HepG2 (cell line): ENCODE measurements around the gene MTMR10. TPM values are rescaled to one million over a fixed set of nuclear protein-coding genes. Genes with fewer than 3 reads are reported as not detected.
A peak's percentile ranks its signal among the peaks of the same experiment; 100 is the strongest.

Experiments
- BORCS8-MEF2B ChIP-seq: sonication (generic); formaldehyde crosslinking; IDR thresholded peaks from 2 replicates; pipeline ENCODE4 v1.8.0; 2022; ENCODE audit warnings: mild to moderate bottlenecking, missing genetic modification reagents
- FOXM1 ChIP-seq: sonication (generic); formaldehyde crosslinking; IDR thresholded peaks from 2 replicates; pipeline ENCODE4 v1.5.0; 2020; ENCODE audit warnings: missing genetic modification reagents
- HNF4A ChIP-seq: sonication (generic); formaldehyde crosslinking; IDR thresholded peaks from 2 replicates; pipeline ENCODE4 v1.4.0; 2020; ENCODE audit warnings: missing genetic modification reagents
- LCORL ChIP-seq, 2 experiments: fragments of 450-650 bp in 1 of 2; sonication (generic) in 1 of 2; formaldehyde crosslinking in 1 of 2; IDR thresholded peaks; 2 replicates each; pipeline versions ENCODE4 v1.5.0 to v1.6.1; 2017 to 2020; ENCODE audit warnings: antibody characterized with exemption in 1 of 2, missing genetic modification reagents in 1 of 2
- MAFF ChIP-seq: IDR thresholded peaks from 2 replicates; pipeline ENCODE4 v1.6.1; 2011; ENCODE audit warnings: low read depth, low read length, improper control_type of control experiment
- MLLT10 ChIP-seq: sonication (generic); formaldehyde crosslinking; IDR thresholded peaks from 2 replicates; pipeline ENCODE4 v1.4.0; 2020; ENCODE audit warnings: missing genetic modification reagents
- MTF2 ChIP-seq: sonication (generic); formaldehyde crosslinking; IDR thresholded peaks from 2 replicates; pipeline ENCODE4 v1.5.0; 2020; ENCODE audit warnings: missing genetic modification reagents, borderline replicate concordance
- TGIF2 ChIP-seq: IDR thresholded peaks from 2 replicates; pipeline ENCODE4 v1.6.1; 2016; ENCODE audit warnings: control low read depth, missing compliant biosample characterization
- THAP11 ChIP-seq: IDR thresholded peaks from 2 replicates; pipeline ENCODE4 v1.6.1; 2016; ENCODE audit warnings: missing biosample characterization, missing genetic modification reagents
- TP53 ChIP-seq: sonication (generic); formaldehyde crosslinking; conservative IDR thresholded peaks from 2 replicates; pipeline ENCODE4 v1.4.0; 2020; ENCODE audit warnings: missing genetic modification reagents
- UBTF ChIP-seq: sonication (generic); formaldehyde crosslinking; IDR thresholded peaks from 2 replicates; pipeline ENCODE4 v1.4.0; 2020; ENCODE audit warnings: mild to moderate bottlenecking, missing genetic modification reagents
- ZFX ChIP-seq: sonication (generic); formaldehyde crosslinking; IDR thresholded peaks from 2 replicates; pipeline ENCODE4 v1.4.0; 2020; ENCODE audit warnings: mild to moderate bottlenecking, low read depth, missing genetic modification reagents, moderate library complexity
- ZNF256 ChIP-seq: sonication (generic); formaldehyde crosslinking; conservative IDR thresholded peaks from 2 replicates; pipeline ENCODE4 v1.4.0; 2020; ENCODE audit warnings: missing genetic modification reagents
- ZNF780A ChIP-seq: sonication (generic); formaldehyde crosslinking; IDR thresholded peaks from 2 replicates; pipeline ENCODE4 v1.8.0; 2022; ENCODE audit warnings: mild to moderate bottlenecking, missing genetic modification reagents, moderate library complexity
- ZNF800 ChIP-seq: sonication (generic); formaldehyde crosslinking; IDR thresholded peaks from 2 replicates; pipeline ENCODE4 v1.4.0; 2020; ENCODE audit warnings: missing genetic modification reagents
- ZNF850 ChIP-seq: sonication (generic); formaldehyde crosslinking; conservative IDR thresholded peaks from 2 replicates; pipeline ENCODE4 v1.9.0; 2021; ENCODE audit warnings: mild to moderate bottlenecking, missing genetic modification reagents
- polyA plus RNA-seq, 8 experiments: library from polyadenylated mRNA; depleted of rRNA in 3 of 8; stranded (reverse) in 7 of 8; unstranded in 1 of 8; fragments of >200 nt; fragmentation: Illumina TruSeq in 4 of 8; extraction: Trizol in 4 of 8; gene quantifications; 2 replicates each; pipeline versions ENCODE4 v1.2.1 to v1.2.3, GENCODE V29; 2011 to 2016; ENCODE audit warnings: low read depth in 4 of 8, missing spikeins in 1 of 8, mixed read lengths in 1 of 8; ENCODE audit not compliant: insufficient read depth in 1 of 8
- total RNA-seq, 5 experiments: library from RNA; depleted of rRNA; stranded (reverse); fragments of >200 nt; fragmentation: Illumina TruSeq; extraction: Trizol; gene quantifications; 2 replicates each; pipeline ENCODE4 v1.2.3, GENCODE V29; 2016; ENCODE audit warnings: low read depth in 1 of 5
- TF ChIP-seq, protein P1 (sequence below): sonication (generic); formaldehyde crosslinking; IDR thresholded peaks from 2 replicates; pipeline ENCODE4 v1.5.0; 2020; ENCODE audit warnings: mild to moderate bottlenecking, missing genetic modification reagents, borderline replicate concordance
- TF ChIP-seq, protein P2 (sequence below): IDR thresholded peaks from 2 replicates; pipeline ENCODE4 v1.6.1; 2016; ENCODE audit warnings: low read depth
- TF ChIP-seq, protein P3 (sequence below): sonication (generic); formaldehyde crosslinking; IDR thresholded peaks from 2 replicates; pipeline ENCODE4 v1.5.0; 2020; ENCODE audit warnings: mild to moderate bottlenecking, missing genetic modification reagents

The MTMR10 gene
- total and polyA plus RNA-seq, 2 of the 13 experiments (the other 11 are each of a cell fraction or from before 2014, with no cell fraction given) = 10.2 to 17.4 TPM

DNA sequence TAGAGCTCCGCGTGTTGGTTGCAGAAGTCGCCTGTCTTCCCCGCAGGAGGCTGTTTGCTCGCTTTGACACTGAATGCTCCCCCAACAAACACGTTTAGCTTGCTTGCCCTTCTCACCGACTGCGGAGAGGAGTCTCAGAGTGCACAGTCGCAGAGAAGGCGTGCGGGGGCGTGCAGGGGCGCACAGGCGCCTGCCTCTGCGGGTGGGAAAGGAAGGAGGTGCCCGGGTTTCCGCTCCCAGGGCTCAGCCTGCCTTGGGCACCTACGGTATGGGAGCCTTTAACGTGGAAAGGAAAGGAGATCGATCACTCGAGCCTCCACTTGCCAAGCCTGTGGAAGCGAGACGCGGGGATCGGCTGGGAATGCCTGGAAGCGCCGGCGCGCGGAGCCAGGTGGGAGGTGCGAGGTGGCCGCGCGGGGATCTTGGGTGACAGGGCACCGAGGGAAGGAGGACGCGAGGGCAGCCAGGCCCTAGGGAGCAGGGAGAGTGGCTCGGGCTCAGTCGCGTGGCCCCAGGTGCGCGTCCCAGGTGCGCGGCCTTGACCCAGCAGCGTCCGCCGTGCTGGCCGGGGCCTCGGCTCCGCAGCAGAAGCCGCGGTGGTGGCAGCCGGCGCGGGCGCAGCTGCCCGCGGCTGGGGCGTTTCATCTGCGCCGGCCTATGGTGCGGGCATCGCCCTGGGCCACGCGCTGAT, 87.8 kb downstream of the MTMR10 start, which contains the start of gene FAN1 (continued):
- TF ChIP-seq, protein P1, sequence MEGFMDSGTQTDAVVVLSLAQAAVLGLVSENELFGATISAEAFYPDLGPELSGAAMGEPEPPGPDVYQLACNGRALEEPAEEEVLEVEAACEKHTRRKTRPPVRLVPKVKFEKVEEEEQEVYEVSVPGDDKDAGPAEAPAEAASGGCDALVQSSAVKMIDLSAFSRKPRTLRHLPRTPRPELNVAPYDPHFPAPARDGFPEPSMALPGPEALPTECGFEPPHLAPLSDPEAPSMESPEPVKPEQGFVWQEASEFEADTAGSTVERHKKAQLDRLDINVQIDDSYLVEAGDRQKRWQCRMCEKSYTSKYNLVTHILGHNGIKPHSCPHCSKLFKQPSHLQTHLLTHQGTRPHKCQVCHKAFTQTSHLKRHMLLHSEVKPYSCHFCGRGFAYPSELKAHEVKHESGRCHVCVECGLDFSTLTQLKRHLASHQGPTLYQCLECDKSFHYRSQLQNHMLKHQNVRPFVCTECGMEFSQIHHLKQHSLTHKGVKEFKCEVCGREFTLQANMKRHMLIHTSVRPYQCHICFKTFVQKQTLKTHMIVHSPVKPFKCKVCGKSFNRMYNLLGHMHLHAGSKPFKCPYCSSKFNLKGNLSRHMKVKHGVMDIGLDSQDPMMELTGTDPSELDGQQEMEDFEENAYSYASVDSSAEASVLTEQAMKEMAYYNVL = peak; percentile 86; the same call in 1 of the 2 replicates
- TF ChIP-seq, protein P2, sequence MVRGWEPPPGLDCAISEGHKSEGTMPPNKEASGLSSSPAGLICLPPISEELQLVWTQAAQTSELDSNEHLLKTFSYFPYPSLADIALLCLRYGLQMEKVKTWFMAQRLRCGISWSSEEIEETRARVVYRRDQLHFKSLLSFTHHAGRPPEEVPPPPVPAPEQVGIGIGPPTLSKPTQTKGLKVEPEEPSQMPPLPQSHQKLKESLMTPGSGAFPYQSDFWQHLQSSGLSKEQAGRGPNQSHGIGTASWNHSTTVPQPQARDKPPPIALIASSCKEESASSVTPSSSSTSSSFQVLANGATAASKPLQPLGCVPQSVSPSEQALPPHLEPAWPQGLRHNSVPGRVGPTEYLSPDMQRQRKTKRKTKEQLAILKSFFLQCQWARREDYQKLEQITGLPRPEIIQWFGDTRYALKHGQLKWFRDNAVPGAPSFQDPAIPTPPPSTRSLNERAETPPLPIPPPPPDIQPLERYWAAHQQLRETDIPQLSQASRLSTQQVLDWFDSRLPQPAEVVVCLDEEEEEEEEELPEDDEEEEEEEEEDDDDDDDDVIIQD (CRISPR knock-in tag) = 0 out of 2 replicates have a peak, but pooled peaks have one; percentile 11
- peak; percentile 92 for TF ChIP-seq THAP11 (CRISPR knock-in tag)
- 0 out of 2 replicates have a peak, but pooled peaks have one; percentile 33 for TF ChIP-seq ZNF256
- peak; percentile 88 for TF ChIP-seq ZNF800 (CRISPR knock-in tag)
- no peak for TF ChIP-seq FOXM1 (CRISPR knock-in tag)
- TF ChIP-seq ZNF780A (CRISPR knock-in tag) = no peak
- TF ChIP-seq ZNF850 (CRISPR knock-in tag) = no peak
- TF ChIP-seq UBTF (CRISPR knock-in tag) = peak; percentile 93
- TF ChIP-seq ZFX (CRISPR knock-in tag) = peak; percentile 97
- no peak for TF ChIP-seq TP53 (CRISPR knock-in tag)
- no peak for TF ChIP-seq MTF2 (CRISPR knock-in tag)
- no peak for TF ChIP-seq LCORL (IDR thresholded peaks at IDR 0.05)
- peak; percentile 39; the same call in 1 of the 2 replicates for TF ChIP-seq LCORL (CRISPR knock-in tag; IDR thresholded peaks at IDR 0.05)
- peak; percentile 87 for TF ChIP-seq BORCS8-MEF2B (CRISPR knock-in tag)
- TF ChIP-seq MAFF = no peak
- no peak for TF ChIP-seq TGIF2 (CRISPR knock-in tag)
- TF ChIP-seq HNF4A (CRISPR knock-in tag) = 0 out of 2 replicates have a peak, but pooled peaks have one; percentile 14
- TF ChIP-seq, protein P3, sequence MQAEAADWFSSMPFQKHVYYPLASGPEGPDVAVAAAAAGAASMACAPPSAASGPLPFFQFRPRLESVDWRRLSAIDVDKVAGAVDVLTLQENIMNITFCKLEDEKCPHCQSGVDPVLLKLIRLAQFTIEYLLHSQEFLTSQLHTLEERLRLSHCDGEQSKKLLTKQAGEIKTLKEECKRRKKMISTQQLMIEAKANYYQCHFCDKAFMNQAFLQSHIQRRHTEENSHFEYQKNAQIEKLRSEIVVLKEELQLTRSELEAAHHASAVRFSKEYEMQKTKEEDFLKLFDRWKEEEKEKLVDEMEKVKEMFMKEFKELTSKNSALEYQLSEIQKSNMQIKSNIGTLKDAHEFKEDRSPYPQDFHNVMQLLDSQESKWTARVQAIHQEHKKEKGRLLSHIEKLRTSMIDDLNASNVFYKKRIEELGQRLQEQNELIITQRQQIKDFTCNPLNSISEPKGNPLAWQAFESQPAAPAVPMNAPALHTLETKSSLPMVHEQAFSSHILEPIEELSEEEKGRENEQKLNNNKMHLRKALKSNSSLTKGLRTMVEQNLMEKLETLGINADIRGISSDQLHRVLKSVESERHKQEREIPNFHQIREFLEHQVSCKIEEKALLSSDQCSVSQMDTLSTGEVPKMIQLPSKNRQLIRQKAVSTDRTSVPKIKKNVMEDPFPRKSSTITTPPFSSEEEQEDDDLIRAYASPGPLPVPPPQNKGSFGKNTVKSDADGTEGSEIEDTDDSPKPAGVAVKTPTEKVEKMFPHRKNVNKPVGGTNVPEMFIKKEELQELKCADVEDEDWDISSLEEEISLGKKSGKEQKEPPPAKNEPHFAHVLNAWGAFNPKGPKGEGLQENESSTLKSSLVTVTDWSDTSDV (CRISPR knock-in tag) = peak; percentile 91; the same call in 1 of the 2 replicates
- no peak for TF ChIP-seq MLLT10 (CRISPR knock-in tag)
